Neural cell (in vitro differentiated cells): ENCODE results near the gene OLFM1.

Experiments used
- EP300 ChIP-seq: fragments of 450-650 bp; conservative IDR thresholded peaks from 2 replicates; pipeline ENCODE4 v1.6.1; 2014; ENCODE audit warnings: antibody characterized with exemption, mild to moderate bottlenecking, moderate library complexity; ENCODE audit not compliant: poor library complexity, severe bottlenecking
- EZH2 ChIP-seq: fragments of 200-600, 300-800 bp; shearing (Covaris generic), sonication (generic); IDR thresholded peaks from 2 replicates; pipeline ENCODE4 v1.6.1; 2014; ENCODE audit warnings: antibody characterized with exemption, low read length, borderline replicate concordance, mild to moderate bottlenecking; ENCODE audit not compliant: insufficient read depth, poor library complexity, severe bottlenecking
- TF ChIP-seq, protein P1 (sequence below): fragments of 450-650 bp; IDR thresholded peaks from 2 replicates; pipeline ENCODE4 v1.5.1; 2014; ENCODE audit warnings: antibody characterized with exemption, mild to moderate bottlenecking, moderate library complexity; ENCODE audit not compliant: poor library complexity, severe bottlenecking

DNA sequence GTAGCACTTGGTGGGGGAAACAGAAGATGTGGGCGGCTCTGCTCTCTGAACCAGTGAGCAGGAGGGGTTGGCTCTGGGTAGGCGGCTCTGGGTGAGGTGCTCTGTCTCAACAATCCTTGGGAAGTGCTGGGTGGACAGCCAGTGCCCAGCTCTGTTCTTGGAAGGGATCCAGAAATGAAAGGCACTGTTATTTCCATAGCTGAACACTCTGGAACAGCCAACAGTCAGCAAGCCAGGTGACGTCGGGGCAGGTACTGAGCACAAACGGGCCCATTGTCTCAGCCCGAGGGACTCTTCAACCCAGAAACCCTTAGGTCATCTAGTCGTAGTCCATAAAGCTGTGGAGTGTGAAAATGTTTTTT, 36.3 kb downstream of the OLFM1 start:
- no peak for TF ChIP-seq EZH2
- TF ChIP-seq, protein P1, sequence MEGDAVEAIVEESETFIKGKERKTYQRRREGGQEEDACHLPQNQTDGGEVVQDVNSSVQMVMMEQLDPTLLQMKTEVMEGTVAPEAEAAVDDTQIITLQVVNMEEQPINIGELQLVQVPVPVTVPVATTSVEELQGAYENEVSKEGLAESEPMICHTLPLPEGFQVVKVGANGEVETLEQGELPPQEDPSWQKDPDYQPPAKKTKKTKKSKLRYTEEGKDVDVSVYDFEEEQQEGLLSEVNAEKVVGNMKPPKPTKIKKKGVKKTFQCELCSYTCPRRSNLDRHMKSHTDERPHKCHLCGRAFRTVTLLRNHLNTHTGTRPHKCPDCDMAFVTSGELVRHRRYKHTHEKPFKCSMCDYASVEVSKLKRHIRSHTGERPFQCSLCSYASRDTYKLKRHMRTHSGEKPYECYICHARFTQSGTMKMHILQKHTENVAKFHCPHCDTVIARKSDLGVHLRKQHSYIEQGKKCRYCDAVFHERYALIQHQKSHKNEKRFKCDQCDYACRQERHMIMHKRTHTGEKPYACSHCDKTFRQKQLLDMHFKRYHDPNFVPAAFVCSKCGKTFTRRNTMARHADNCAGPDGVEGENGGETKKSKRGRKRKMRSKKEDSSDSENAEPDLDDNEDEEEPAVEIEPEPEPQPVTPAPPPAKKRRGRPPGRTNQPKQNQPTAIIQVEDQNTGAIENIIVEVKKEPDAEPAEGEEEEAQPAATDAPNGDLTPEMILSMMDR = no peak
- no peak for TF ChIP-seq EP300
